Fibroblast of villous mesenchyme (primary cell): Measurements from ENCODE around the gene SERPINB12. TPM values are rescaled to one million over a fixed set of nuclear protein-coding genes. Genes with fewer than 3 reads are reported as not detected.

Experiments
- DNase-seq: peaks from one replicate; pipeline ENCODE4 v3.0.0-alpha.2; 2010; ENCODE audit warnings: low read depth
- H3K4me3 ChIP-seq: 2 replicates; pipeline ENCODE4 v1.5.1; 2011; ENCODE audit warnings: low read depth, mild to moderate bottlenecking, low read length
- CTCF ChIP-seq: IDR thresholded peaks from 2 replicates; pipeline ENCODE4 v1.5.1; 2012; ENCODE audit warnings: low read depth, mild to moderate bottlenecking, low read length; ENCODE audit not compliant: insufficient read depth
- total RNA-seq: library from RNA; depleted of rRNA; stranded (reverse); fragments of >200 nt; gene quantifications from 2 replicates; pipeline ENCODE4 v1.2.3, GENCODE V29; 2012

Gene SERPINB12
- total RNA-seq, 1 donor, result not detected

GRCh38 chr18:63578357-63578958 lies 36.3 kb downstream of the SERPINB12 start:
- H3K4me3 ChIP-seq, result no peak overlapping the region
- peak; percentile 53 for DNase-seq
- peak; percentile 76 for TF ChIP-seq CTCF

- TF ChIP-seq CTCF, result no peak
- DNase-seq, result no peak
- H3K4me3 ChIP-seq, result no peak overlapping the region
Observed at GRCh38 chr18:63579616-63580015, 37.4 kb downstream of the SERPINB12 start.

GRCh38 chr18:63585988-63586387 lies 43.8 kb downstream of the SERPINB12 start:
- no peak overlapping the region for H3K4me3 ChIP-seq
- DNase-seq, result no peak
- TF ChIP-seq CTCF, result no peak

GRCh38 chr18:63586431-63586830 lies 44.3 kb downstream of the SERPINB12 start:
- no peak for DNase-seq
- no peak overlapping the region for H3K4me3 ChIP-seq
- no peak for TF ChIP-seq CTCF

GRCh38 chr18:63586966-63587365 lies 44.8 kb downstream of the SERPINB12 start, which contains the start of gene SERPINB13:
Gene SERPINB13 (plus strand): TSS chr18:63587343. CDS start chr18:63588668, 1,325 bp downstream.
- no peak for TF ChIP-seq CTCF
- DNase-seq, result no peak
- H3K4me3 ChIP-seq, result no peak within 1 kb of the TSS

GRCh38 chr18:63588909-63589308 lies 46.7 kb downstream of the SERPINB12 start:
- DNase-seq, result no peak
- no peak for TF ChIP-seq CTCF
- H3K4me3 ChIP-seq, result no peak overlapping the region

GRCh38 chr18:63590373-63590772 lies 48.2 kb downstream of the SERPINB12 start:
- no peak overlapping the region for H3K4me3 ChIP-seq
- TF ChIP-seq CTCF, result no peak
- DNase-seq, result peak; percentile 4
